ENCODE results near the gene C11orf24. TPM values are rescaled to one million over a fixed set of nuclear protein-coding genes. Genes with fewer than 3 reads are reported as not detected.
A peak's percentile ranks its signal among the peaks of the same experiment; 100 is the strongest.

Gene C11orf24
- total RNA-seq, 4 donors from 2014 or later, result 33.3 to 59.4 (median 41.2) TPM

DNA sequence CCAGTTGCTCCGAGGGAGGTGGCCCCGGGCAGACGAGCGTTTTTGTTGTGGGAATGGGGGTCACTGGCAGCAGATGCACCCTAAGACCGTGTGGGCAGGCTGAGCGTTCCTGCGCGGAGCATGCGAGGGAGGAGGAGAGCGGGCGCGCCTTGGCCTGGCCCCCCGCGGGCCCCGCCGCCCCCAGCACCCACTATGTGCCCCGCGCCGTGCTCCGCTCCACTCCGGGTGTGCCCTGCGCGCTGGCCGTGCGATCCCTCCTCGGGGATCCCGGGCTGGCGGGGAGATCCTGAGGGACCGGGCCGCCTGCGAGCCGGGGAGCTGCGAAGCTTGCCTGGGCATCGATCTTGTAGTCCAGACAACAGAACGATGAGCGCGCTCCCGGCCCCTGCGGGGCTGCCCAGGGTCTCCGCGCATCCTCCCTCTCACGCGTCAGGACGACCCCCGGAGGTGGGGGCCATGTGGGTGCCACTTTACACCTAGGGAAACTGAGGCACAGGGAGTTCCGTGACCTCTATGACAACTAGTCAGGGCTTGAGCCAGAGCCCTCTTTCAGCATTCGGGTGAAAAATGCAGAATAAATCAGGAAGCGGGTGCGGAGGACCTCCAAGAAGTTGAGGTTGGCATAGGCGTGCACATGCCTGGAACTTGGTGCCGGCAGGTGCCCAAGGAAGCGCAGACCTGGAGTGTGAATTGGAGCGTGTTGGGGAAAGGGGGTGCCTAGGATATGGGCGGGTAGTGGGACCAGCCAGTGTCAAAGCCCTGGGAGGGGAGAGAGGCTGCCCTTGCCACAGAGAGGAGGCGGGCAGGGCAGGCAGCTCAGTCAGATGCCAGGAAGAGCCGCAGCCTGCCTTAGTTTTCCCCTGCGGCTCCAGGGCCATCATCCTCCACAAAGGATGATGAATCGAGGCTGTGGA lies 57.3 kb downstream of the C11orf24 start:
- TF ChIP-seq EP300 (IDR thresholded peaks at IDR 0.05) (no peak), POLR2A (IDR thresholded peaks at IDR 0.05) (no peak)
- TF ChIP-seq, protein P1, sequence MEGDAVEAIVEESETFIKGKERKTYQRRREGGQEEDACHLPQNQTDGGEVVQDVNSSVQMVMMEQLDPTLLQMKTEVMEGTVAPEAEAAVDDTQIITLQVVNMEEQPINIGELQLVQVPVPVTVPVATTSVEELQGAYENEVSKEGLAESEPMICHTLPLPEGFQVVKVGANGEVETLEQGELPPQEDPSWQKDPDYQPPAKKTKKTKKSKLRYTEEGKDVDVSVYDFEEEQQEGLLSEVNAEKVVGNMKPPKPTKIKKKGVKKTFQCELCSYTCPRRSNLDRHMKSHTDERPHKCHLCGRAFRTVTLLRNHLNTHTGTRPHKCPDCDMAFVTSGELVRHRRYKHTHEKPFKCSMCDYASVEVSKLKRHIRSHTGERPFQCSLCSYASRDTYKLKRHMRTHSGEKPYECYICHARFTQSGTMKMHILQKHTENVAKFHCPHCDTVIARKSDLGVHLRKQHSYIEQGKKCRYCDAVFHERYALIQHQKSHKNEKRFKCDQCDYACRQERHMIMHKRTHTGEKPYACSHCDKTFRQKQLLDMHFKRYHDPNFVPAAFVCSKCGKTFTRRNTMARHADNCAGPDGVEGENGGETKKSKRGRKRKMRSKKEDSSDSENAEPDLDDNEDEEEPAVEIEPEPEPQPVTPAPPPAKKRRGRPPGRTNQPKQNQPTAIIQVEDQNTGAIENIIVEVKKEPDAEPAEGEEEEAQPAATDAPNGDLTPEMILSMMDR (IDR thresholded peaks at IDR 0.05), result no peak
- Histone ChIP-seq H3K4me3 (peak overlapping the region; percentile 72 to 88 (median 82)), H3K36me3 (no peaks in the 10 kb centered on the region), H3K27me3 (no peaks in the 10 kb centered on the region), H3K4me1 (peaks cover 0 to 41% (median 30%) of the 10 kb centered on the region in 4 donors), H3K9me3 (no peaks in the 10 kb centered on the region), H3K27ac (peak overlapping the region; percentile 96 to 100 (median 98))
- DNase-seq (ENCODE audit: low spot score in 2 of 2), result no peak
- 26 to 27% methylated on average over 26 to 32 of the region's 58 CpGs for WGBS, 2 donors

DNA sequence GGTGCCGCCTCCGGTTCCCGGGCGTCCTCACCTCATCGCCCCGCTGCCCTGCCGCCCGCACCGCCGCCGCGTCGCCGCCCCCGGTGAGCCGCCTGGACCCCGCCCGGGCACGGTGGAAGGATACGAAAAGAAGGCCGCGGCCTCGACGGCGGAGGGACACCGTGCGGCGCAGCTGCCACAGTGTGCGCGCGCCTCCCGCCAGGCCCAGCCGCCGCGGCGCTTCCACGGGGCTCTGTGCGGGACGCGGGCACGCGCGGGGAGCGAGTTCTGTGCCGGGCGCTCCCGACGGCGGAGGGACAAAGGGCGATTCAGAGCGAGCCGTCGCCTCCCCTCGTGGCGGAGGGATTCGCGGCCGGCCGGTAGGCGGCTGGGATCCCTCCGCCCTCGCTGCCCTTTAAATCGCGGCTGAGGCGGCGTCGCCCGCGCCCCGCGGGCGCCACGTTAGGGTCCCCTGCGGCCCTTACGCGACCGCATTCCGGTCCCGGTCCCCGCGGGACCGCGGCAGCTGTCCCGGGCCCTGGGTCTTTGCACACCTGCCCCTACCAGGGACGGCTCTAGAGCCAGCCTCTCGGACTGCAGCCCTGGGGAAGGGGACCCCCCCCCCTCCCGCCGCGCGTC lies 58.1 kb downstream of the C11orf24 start:
- H3K4me3 ChIP-seq, result peak overlapping the region; percentile 72 to 88 (median 82)
- H3K27ac ChIP-seq, result peak overlapping the region; percentile 96 to 100 (median 98)
- DNase-seq (ENCODE audit: low spot score in 2 of 2), result peak; percentile 79 to 80
- no peaks in the 10 kb centered on the region for H3K27me3 ChIP-seq
- H3K36me3 ChIP-seq, result no peaks in the 10 kb centered on the region
- 0% methylated on average over 32 of the region's 90 CpGs; no CpG with 5 or more reads in 1 of the 2 donors for WGBS, 2 donors
- H3K9me3 ChIP-seq, result no peaks in the 10 kb centered on the region
- peak; percentile 64 to 92 for TF ChIP-seq POLR2A (IDR thresholded peaks at IDR 0.05)
- peak in 1 of 2 donors; percentile 91 for TF ChIP-seq EP300 (IDR thresholded peaks at IDR 0.05)
- TF ChIP-seq, protein P1 (IDR thresholded peaks at IDR 0.05), result peak in 3 of 5 experiments; percentile 17 to 78 (median 74)
- H3K4me1 ChIP-seq, result peaks cover 0 to 49% (median 36%) of the 10 kb centered on the region in 4 donors

DNA sequence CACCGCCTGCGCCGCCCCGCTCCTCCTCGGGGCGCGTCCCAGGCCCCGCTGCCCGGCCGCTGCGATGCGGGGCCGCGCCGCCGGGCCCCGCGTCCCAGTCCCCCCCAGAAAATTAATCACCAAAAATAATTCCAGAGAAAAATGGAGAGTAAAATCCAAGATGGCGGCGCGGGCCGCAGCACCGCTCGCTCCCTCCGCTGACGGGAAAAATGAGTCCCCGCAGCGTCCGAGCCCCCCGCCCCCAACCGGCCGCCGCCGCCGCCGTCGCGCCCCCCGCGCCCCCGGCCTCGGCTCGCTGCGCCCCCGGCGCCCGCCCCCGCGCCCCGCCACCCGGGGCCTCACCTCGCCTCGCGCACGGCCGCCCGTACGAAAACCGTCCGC lies 58.6 kb downstream of the C11orf24 start, which contains the start of gene KMT5B:
TSS of gene KMT5B (minus strand) at position 162 of the 381 bp plus-strand sequence. CDS start 23,220 bp downstream, outside the sequence.
- Histone ChIP-seq H3K4me3 (peak within 1 kb of the TSS; percentile 72 to 88 (median 82)), H3K27ac (peak within 1 kb of the TSS; percentile 96 to 100 (median 98)), H3K9me3 (no peaks in the 10 kb centered on the region), H3K36me3 (no peaks in the 10 kb centered on the region), H3K27me3 (no peaks in the 10 kb centered on the region), H3K4me1 (peaks cover 0 to 54% (median 40%) of the 10 kb centered on the region in 4 donors)
- TF ChIP-seq, protein P1 (IDR thresholded peaks at IDR 0.05), result no peak
- TF ChIP-seq EP300 (IDR thresholded peaks at IDR 0.05), result no peak
- TF ChIP-seq POLR2A (IDR thresholded peaks at IDR 0.05), result no peak
- peak in 1 of 2 donors; percentile 41 for DNase-seq (ENCODE audit: low spot score in 2 of 2)
- 1% methylated on average over 22 of the region's 60 CpGs; no CpG with 5 or more reads in 1 of the 2 donors for WGBS, 2 donors

DNA sequence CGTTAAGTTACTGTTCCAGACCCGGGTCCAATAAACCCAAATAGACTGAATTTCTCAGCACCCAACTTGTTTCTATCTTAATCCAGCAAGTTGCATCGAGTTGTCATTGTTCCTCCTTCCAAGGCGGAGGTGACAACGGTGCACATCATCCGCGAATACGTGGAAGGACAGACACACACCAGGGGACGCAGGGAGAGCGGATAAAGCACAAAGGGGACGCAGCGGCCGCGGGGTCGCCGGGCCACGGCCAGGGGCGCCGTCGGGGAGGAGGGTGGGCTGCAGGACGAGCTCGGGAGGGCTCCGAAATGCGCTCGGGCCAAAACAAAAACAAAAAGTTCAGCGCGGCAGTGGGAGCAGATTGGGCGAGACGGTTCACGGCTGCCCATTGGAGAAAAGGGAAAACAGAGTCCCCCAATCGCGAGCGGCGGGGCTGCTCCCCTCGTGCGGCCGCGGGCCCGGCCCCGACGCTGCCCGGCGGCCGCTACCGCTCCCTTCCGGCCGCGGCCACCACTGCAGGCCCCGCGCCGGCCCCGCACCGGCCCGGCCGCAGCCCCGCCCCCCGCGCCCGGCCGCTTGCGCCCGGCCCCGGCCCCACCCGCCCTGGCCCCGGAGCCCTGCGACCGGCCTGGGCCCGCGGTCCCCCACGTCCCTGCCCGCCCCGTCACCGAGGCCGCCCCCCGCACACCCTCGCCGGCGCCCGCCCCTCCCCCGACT lies 59.2 kb downstream of the C11orf24 start:
- TF ChIP-seq, protein P1 (IDR thresholded peaks at IDR 0.05), result peak; percentile 23 to 67 (median 45)
- TF ChIP-seq POLR2A (IDR thresholded peaks at IDR 0.05) (peak; percentile 27 to 36), EP300 (IDR thresholded peaks at IDR 0.05) (peak in 1 of 2 donors; percentile 64)
- peaks cover 0 to 57% (median 41%) of the 10 kb centered on the region in 4 donors for H3K4me1 ChIP-seq
- peak overlapping the region; percentile 92 to 100 (median 98) for H3K27ac ChIP-seq
- peak; percentile 39 to 55 for DNase-seq (ENCODE audit: low spot score in 2 of 2)
- H3K36me3 ChIP-seq, result no peaks in the 10 kb centered on the region
- no peaks in the 10 kb centered on the region for H3K9me3 ChIP-seq
- no peaks in the 10 kb centered on the region for H3K27me3 ChIP-seq
- peak overlapping the region; percentile 72 to 88 (median 82) for H3K4me3 ChIP-seq
- 0% methylated on average over 38 to 43 of the region's 80 CpGs for WGBS, 2 donors
